M059J (cell line): Measurements from ENCODE around the gene TRANK1. TPM values are rescaled to one million over a fixed set of nuclear protein-coding genes. Genes with fewer than 3 reads are reported as not detected.

Experiments used
- DNase-seq: peaks from one replicate; pipeline ENCODE4 v3.0.0-alpha.2; 2012; ENCODE audit warnings: low read depth
- total RNA-seq: library from RNA; depleted of rRNA; stranded (reverse); fragments of >200 nt; shearing (Covaris generic); gene quantifications from 2 replicates; pipeline ENCODE4 v1.2.3, GENCODE V29; 2014

The TRANK1 gene
- total RNA-seq, 1 experiment from 2014 or later: 41.8 TPM

DNA sequence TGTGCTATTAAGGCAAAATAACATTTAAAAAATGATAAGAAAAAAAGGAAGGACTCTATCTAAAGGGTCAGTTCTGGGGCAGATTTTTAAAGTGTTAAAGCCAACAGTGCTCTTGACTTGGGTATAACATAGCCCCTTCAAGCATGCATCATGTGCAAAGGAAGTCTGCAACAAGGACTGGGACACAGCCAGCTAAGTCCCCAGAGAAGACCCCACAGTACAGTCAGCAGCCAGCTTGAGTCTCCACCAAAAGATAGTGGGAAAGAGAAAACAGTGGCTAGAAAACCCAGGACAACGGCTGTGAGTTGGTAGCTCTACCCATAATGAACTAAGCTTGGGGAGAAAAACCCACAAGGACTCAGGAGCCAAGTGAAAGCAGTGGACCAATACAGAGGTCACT, 94.1 kb downstream of the TRANK1 start:
- DNase-seq: no peak

DNA sequence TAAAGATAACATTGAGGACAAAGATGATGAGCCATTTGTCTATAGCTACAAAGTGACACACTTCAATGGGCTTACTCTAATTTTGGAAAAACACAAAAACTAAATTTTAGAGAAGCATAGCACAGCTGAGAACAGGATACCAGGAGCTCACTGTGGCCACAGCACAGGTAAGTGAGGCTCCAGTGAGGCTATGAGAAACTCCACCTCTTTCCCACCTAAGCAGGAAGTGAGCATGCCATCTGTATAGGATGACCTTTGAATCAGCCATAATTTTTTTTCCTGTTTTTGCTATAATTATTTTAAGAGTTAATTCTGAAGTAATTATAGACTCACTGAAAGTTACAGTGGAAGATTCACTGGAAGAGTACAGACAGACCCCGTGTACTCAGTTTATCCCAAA, 98.4 kb downstream of the TRANK1 start:
- DNase-seq: no peak

DNA sequence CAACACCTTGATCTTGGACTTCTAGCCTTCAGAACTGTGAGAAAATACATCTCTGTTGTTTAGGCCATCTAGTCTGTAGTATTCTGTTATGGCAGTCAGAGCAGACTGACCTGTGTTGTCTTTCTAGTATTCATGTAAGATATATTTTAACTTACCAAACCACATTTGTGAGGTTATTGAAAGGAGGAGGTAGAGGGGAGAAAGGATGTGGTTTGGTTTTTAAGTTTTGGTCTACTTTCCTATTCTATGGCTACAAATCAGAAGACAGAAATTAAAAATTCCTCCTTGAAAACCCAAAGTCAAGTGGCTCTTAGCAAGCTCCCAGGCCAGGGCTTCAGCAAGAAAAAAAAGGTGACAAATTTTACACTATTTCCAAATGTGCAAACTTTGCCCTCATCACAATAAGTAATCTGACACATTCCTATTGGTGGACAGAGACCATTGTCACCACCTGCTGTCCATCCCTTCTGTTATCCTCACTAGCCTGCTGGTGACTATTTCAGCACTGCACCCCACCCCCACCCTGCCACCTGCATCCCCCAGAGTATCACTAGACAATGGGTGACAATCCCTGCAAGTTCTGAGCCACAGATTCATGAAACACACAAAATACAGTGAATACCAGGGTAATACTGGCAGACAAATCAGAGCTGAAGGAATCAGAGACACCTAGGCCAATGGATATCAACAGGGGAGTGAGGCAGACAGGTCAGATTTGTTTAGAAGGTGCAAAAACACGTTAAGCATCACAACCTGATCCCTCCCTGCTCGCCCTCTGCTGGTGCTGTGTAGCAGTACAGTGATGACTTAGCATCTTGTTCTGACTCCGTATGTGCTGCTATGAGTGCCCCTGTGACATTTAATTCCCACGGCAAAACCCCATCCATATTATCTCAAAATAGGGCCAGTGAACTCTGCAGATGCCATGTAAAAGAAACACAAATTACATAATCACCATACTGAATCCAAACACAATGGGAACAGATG, 101.5 kb downstream of the TRANK1 start:
- DNase-seq: no peak

DNA sequence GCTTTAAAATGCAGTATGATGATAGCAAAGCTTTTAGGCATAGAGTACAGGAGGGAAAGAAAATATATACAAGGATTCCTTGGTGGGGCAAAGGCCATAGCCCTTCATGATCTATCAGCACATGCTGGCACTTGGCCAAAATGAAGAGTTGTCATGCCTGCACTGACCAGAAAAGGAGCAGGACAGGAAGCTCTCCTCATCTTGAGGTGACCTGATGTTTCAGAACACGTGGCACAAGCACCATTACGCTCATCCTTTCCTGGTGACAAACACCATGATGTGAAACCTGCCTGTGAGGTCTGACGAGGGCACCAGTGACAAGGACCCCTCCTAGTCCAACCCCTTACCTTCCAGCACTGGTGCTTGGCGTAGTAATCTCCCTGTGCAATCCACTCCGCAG, 102.6 kb downstream of the TRANK1 start:
- DNase-seq: no peak

DNA sequence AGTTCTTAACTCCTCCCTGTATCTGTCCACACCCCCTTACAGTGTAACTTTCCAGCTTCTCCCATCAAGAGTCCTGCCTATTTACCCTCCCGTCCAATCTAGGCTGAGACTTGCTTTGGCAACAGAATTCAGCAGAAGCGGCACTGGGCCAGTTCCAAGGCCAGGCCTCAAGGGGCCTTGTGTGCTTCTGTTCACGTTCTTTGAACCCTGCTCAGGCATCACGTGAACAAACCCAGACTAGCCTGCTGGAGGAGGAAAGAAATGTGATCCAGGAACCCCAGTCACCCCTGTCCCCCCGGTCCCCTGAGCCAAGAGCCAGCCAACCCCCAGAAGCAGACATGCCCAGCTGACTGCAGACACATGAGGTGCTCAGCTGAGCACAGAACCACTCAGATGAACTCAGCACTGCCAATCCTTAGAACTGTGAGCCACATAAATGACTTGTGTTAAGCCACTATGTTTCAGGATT, 104.4 kb downstream of the TRANK1 start:
- DNase-seq: no peak

DNA sequence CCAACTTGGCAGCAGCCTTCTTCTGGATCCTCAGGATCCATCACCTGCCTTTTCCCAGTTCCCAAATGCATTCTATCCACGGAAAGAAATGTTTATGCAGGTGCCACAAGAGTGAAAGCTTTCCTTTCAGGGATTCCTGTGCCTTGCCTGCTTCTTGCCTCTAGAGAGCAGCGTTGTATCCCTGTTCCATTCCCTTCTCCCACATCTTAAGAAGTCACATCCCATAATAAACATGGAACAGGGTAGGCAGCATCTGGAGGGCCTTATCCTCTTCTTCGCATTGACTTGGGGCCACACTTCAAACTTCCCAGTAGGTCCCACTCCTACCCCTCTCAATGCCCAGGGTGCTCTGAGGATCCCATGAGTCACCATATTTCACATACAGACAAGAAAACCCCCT, 107.8 kb downstream of the TRANK1 start:
- no peak for DNase-seq

DNA sequence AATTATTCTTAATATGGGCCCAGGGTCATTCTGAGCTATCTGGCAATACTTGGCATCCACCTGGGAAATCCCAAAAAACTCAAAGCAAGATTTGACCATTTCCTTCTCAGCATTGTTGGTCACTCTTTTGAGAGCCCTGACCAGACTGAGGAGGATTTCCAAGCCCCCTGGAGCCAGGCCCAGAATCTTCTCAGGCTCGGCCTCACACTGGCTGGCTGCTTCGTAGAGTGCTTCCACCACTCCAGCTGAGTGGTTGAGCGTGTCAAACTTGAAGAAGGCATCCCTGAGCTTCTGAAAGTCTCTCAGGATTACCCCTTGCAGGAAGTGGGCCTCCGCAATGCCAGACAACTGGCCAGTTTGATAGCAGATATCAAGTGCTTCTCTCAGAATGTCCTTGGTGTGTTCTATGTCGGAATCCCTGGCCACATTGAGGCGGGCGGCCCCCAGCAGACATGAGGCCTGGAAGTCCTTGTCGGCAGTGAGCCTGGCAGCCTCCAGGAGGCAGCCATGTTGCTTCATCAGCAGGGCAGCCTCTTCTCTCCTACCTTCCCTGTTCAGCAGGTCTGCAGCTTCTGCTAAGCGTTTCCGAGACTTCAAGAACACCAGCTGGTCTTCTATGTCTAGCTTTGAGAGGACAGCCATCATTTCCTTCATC, 111.6 kb downstream of the TRANK1 start:
- DNase-seq: no peak

DNA sequence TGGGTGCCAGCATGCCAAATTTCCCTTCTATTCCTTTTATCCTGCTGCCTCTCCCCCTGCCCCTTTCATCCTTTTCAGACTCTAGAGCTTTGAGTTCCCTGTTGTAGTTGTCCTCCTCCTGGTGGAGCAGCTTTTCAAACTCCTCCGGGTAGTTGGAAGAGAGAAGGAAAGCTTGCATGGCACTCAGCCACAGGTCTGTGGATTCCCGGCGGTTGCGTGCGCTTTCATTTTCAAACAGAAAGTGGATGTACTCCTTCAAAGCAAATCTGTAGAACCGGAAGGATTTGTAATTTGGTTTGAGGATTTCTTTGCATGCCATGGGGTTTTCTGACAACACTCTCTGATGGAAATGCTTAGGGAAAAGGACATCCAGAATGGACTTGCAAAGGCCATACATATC, 112.4 kb downstream of the TRANK1 start:
- no peak for DNase-seq

DNA sequence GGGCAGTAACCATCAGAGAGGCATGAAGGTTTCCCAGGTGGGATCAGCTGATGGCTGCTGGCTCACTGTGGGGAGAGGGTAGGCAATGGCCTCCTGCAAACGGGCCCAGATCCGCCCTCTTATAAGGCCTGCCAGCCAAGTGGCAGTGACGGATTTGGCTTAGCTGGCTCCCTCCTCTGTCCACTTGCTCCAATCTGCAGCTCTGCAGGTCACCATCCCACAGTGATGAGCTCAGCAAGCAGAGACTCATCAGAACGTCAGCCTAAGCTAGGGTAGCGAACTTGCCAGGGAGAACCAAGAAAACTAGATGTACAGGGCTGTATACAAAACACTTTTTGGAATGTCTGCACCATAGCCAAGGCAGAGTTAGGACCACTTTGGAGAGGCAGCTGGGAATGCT, 117.7 kb downstream of the TRANK1 start:
- DNase-seq: no peak

DNA sequence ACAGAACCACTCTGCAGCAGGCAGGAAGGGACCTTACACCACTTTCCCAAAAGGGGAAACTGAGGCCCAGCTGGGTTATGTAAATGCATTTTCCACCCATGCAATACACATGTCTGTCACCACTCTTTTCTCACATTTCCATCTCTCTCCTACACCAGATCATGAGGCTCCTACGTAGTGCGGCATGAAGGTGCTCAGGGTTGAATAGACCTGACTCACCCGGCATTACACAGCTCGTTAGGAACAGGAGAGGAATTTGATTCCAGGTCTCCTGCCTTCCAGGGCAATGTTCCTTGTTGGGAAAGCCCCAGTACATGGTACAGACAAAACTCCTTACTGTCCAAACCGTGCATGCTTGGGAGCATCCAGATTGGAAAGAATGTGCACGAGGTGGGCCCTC, 118.6 kb downstream of the TRANK1 start:
- DNase-seq: no peak

DNA sequence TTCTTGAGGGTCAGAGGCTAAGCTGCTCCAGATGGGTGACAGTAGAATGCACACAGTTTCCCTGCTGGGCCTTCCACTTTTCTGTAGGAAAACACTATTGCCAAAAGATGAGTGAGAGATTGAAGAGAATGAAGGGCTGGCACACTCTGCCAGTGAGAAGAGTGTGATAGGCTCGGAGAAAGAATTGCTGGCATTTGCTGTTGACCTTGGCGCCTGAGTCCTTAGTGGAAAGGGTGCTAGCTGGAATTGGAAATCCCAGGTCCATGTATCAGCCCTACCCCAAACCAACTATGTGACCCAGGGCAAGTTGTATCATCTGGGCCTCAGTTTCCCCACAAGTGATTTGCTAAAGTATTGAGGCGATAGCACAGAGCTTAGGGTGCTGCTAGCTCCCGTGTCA, 120.4 kb downstream of the TRANK1 start:
- DNase-seq: no peak

DNA sequence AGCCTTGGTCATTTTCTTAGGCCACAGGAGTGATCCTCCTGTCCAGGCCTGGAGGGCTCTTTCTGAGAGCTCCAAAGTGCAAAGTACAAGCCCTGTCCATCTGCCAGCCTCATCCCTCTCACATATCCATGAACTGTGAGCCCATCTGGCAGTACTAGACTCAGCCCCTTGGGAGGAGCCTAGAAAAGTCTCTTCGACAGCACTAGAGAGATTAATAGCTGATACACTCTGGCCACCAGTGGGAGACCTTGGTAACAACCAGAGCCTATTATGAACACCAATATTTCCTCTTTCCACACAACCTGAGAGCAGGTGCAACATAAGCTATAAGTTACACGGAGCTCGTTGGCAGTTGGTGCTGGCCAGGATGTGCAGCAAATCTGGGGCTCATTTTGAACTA, 121.0 kb downstream of the TRANK1 start:
- no peak for DNase-seq

DNA sequence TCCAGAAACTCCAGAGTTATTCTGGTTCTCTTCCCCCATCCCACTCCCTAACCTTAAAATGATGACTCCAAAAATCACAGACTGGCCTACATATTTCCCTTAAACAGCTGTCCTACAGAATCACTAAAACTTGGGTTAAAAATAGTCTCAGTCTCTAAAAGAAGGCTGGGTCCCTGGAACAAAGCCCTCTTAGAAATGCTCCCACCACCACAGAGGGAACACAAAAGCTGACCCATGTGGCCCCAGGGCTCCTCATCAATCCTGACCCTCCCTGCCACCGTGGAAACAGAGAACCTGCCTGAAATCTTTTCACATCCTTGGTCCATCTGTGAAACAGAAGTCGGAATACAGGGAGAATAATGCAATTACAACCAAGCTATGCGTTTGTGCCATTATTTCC, 124.8 kb downstream of the TRANK1 start:
- no peak for DNase-seq

DNA sequence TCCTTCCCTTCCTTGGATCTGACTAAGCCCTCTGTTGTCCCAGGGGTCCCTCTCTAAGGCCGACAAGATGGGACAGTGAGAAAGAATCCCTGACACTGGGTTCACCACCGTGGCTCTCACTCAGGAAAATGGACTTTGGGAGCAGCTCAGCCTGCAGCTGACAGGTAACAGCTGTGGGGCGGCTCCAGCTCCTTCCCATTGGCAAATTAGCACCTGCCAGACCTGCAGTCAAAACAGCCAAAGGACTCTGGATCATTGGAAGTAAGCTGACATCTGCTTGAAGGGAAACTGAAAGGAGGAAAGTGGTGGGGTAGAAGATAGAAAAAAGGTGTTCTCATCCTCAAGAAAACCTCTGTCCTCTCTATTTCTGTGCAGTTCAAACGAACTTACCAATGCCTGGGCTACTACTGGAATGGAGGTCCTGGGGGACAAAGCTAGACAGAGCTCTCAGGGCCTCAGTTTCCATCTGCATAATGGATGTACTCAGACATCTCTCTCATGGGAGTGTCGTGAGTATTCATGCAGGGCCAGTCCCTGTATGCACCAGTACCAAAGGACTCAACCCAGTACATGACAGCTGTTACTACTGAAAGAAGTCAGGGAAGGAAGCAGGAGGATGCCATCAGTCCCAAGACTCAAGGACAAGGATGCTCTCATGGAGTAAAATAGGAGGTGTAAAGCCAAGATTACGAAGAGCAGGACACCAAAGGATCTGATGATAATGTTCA, 126.9 kb downstream of the TRANK1 start:
- DNase-seq: no peak

DNA sequence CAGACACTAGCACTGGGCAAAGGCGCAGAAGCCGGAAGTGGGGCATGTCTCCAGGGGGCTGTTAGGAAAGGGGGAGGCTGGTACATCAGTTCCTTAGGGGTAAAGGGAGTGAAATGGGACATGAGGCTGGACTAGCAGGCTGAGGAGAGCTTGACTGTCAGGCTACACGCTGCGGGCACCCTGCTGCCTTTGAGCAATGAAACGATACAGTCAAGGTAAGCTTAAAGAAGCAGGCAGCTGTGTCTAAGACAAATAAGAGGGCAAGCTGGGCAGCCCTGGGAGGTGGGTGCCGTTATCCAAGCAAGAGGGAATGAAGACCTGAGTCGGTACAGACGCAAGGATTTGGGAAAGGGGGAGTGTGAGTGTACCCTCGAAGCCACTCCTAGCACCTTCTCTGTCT, 129.5 kb downstream of the TRANK1 start:
- no peak for DNase-seq

DNA sequence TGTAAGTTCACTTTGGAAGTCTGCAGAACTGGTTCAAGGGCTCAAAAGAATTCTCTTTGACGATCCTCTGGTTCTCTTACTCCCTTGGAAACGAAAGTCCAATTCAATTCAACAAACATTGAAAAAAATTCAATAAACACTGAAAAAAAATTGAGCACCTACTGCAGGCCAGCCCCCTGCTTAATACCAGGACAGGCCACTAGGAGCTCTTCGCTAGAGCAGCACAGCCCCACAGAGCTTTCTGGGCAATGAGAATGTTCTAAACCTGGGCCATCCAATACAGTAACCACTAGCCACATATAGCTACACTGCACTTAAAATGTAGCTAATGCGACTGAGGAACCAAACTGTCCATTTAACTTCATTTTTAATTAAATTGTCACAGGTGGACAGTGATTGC, 130.1 kb downstream of the TRANK1 start:
- no peak for DNase-seq

DNA sequence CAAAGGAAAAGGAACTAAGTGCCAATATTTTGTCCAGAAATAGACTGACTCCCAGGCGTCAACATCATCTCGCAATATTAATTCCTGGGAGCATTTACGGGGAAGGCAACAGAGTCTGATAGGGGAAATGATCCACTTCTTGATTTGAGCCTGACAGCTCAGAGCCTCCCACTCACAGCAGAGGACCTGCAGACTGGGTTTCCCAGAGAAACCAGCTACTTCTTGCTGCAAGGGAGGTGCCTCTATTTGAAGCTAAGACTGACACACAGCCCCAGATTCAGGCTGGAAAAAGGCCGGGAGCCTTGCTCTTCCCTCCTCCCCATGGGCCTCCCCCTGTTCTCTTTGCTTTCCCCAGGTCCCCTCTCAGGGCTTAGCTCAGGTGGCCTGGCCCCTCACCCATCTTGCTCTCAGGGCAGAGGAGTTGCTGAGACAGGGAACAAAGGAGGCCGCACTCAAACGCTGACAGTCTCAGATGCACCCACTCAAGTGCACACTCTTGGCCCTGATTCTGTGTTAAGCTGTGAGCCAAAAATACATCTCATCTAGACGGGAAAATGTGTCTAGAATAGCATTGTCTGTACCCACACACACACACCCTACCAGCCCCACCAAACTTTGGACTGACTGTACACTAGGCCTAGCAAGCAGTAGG, 130.7 kb downstream of the TRANK1 start:
- no peak for DNase-seq

DNA sequence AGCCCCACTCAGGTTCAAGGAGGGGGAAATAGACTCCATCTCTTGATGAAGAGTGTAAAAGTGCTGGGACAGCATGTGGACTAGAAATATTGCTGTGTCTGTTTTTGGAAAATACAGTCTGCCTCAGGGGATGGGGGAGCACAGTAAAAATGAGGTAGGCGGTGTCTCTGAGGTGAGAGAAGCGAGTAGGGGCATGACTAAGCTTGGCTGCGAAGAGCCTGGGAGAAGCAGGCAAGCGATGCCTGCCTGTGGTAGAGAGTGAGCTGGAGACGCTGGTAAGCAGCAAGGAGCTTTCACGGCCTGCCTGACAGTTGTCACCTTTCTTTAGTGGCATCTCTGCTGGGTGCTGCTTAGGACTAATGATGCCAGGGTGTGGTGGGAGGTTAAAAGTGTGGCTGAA, 131.5 kb downstream of the TRANK1 start:
- peak; percentile 24 for DNase-seq

DNA sequence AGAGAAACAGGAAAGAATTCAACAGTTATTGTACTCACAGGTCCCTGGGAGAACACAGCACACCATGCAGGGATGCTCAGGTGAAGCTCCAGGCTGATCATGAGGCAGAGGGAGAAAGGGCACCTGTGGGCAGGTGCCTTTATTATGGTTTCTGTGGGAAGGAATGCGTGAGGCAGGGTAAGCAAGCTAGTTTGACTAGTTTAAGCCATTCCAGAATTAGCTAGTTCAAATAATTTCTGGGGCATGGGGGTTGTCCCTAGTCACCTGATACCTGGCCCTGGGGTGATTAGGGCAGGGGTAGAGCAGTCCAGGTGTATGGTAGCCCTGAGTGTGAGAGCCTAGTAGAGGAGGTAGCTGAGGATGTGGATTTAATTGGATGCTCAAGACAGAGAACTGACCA, 132.6 kb downstream of the TRANK1 start:
- no peak for DNase-seq

DNA sequence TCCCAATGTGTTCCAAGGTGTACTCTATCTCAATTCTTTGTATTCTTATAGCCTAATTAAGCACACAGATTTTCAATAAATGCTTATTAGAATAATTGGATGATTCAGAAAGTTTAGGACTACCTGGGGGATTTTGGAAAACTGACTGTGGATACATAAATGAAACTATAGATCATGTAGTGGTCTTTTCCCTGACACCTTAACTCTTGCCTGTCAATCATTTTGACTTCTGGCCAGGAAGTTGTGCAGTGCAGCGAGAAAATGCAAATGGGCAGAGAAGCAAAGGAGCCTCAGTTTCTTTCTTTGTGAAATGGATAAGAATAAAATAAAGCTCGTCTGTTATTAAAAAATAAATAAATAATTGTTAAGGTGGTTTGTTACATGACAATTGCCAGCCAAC, 133.1 kb downstream of the TRANK1 start:
- DNase-seq: no peak

DNA sequence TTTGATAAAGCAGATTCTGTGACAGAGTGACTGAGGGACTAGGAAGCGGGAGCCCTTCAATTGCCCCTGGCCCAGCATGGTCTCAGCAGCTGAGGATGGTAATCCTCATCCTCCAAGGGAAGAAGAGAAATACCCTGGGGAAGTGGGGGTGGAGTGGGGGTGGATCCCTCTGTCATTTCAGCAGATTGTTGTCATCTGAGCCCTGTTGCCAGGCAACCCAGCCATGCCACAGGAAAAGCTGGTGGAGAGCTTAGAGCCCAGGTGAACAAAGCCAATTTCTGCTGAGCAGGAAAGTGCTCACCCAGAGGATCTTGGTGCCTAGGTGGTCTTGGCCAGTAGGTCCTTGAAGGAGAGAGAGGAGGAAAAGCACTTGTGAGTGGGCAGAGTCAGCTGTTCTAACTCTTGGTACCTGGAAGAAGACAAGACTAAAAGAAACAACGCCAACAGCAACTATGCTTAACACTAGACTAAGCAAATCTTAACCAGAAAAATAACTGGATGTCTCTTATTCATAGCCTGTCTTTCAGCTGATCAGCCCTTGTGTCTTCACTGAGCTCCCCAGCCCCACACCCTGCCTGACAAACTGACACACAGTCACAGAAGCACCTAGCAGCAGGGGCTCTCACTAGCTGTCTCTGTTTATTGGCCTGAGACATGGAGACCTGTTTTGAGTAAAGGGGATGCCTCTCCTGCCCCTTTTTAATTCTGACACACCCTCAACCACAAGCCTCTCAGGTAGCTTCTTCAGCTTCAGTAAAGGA, 140.4 kb downstream of the TRANK1 start:
- DNase-seq: peak; percentile 9
